Calu3 (cell line): Measurements from ENCODE around the gene LINGO1. TPM values are rescaled to one million over a fixed set of nuclear protein-coding genes. Genes with fewer than 3 reads are reported as not detected.

ENCODE experiments used
- BruUV-seq: library from RNA; stranded (reverse); fragments of 400-500 nt; replicated peaks from 2 replicates; lab custom pipeline; 2021; lab: Mats Ljungman, UMichigan
- CTCF ChIA-PET: fragments of 300-600 bp; sonication (Branson Sonifier 250); formaldehyde crosslinking; loops from one replicate; lab custom pipeline; 2022; ENCODE audit warnings: antibody characterized with exemption; lab: Charles Lee
- DNase-seq: peaks from one replicate; pipeline ENCODE4 v3.0.0; 2022
- H3K27ac Mint-ChIP-seq: one replicate; pipeline ENCODE4 v1.8.0; 2022; ENCODE audit warnings: mixed read lengths; ENCODE audit not compliant: unreplicated experiment
- H3K27me3 Mint-ChIP-seq: one replicate; pipeline ENCODE4 v1.8.0; 2022; ENCODE audit warnings: mixed read lengths; ENCODE audit not compliant: unreplicated experiment
- H3K36me3 Mint-ChIP-seq: one replicate; pipeline ENCODE4 v1.8.0; 2022; ENCODE audit warnings: mild to moderate bottlenecking, moderate library complexity, mixed read lengths; ENCODE audit not compliant: insufficient read depth, unreplicated experiment
- H3K4me1 Mint-ChIP-seq: one replicate; pipeline ENCODE4 v1.8.0; 2022; ENCODE audit warnings: mild to moderate bottlenecking, low read depth, mixed read lengths; ENCODE audit not compliant: unreplicated experiment
- H3K4me3 Mint-ChIP-seq: one replicate; pipeline ENCODE4 v1.8.0; 2022; ENCODE audit warnings: mild to moderate bottlenecking, low read depth, moderate library complexity, mixed read lengths; ENCODE audit not compliant: unreplicated experiment
- H3K9me3 Mint-ChIP-seq: one replicate; pipeline ENCODE4 v1.8.0; 2022; ENCODE audit warnings: low read depth, mixed read lengths; ENCODE audit not compliant: unreplicated experiment
- intact Hi-C: fragments of 100-400 bp; cut with micrococcal nuclease; formaldehyde crosslinking; loops from one replicate; pipeline ENCODE4 v1.10.0; 2022; ENCODE audit not compliant: unreplicated experiment
- total RNA-seq: library from RNA; stranded (reverse); gene quantifications from 2 replicates; pipeline ENCODE4 v1.2.3, GENCODE V29; 2022
- TF ChIP-seq, protein P1 (sequence below): fragments of 200-600 bp; IDR thresholded peaks from one replicate; pipeline ENCODE4 v1.8.0; 2022; ENCODE audit warnings: antibody characterized with exemption; ENCODE audit not compliant: unreplicated experiment

LINGO1 gene
- total RNA-seq, 1 experiment from 2014 or later, result not detected

DNA sequence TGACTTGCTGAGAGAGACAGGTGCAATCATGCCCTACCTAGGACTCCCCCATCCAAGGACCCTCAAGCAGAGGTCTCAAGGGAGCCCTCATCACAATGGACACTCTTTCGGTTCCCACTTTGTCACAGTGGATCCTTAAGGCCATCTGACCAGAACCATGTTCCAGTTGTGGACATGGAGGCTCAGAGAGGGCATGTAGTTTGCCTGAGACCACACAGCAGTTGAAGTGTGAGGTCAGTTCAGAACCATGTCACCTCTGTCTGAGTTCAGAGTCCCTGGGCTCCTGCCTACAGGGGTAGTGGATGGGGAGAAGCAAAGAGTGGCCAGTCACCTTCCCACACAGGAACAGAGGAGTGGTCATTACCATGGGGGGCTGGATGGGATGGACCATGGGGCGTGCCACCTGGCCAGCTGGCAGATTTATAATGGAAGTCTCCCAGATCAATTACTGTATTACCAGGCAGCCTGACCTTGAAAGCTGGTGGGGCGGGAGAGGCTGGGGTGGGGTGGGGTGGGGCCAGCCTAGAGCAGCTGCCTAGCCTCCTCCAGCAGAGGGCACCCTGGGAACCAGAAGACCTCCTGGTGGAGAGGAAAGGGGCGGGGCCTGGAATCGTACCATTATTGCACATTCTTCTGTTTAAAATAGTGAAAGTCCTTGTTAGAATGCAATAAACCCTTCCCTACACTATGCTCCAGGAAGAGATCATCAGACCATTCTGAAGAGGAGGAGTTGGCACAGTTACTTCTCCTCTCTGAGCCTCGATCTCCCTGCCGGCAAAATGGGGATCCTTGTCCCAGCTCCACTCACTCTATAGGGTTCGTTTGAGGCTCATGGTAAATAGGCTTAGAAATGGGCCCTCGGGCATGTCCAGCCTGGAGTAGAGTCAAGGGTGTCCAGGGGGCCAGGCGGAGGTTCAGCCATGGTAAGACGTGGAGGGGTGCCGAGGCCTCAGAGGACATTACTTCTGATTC, 26.9 kb upstream of the LINGO1 start:
- peak; percentile 84 for DNase-seq
- CTCF ChIA-PET, result interaction anchor here (0.6 to 2.4 kb wide), 4 partner anchors 13 to 216 kb away, joined by 3 to 14 read pairs (median 4); no protein-coding TSS in a partner anchor
- Mint-ChIP-seq H3K36me3 (no peaks in the 10 kb centered on the region), H3K4me3 (no peak overlapping the region), H3K9me3 (no peaks in the 10 kb centered on the region), H3K4me1 (no peaks in the 10 kb centered on the region), H3K27me3 (peaks cover 75% of the 10 kb centered on the region), H3K27ac (no peak overlapping the region)
- BruUV-seq, result no TSS peak
- TF ChIP-seq, protein P1, sequence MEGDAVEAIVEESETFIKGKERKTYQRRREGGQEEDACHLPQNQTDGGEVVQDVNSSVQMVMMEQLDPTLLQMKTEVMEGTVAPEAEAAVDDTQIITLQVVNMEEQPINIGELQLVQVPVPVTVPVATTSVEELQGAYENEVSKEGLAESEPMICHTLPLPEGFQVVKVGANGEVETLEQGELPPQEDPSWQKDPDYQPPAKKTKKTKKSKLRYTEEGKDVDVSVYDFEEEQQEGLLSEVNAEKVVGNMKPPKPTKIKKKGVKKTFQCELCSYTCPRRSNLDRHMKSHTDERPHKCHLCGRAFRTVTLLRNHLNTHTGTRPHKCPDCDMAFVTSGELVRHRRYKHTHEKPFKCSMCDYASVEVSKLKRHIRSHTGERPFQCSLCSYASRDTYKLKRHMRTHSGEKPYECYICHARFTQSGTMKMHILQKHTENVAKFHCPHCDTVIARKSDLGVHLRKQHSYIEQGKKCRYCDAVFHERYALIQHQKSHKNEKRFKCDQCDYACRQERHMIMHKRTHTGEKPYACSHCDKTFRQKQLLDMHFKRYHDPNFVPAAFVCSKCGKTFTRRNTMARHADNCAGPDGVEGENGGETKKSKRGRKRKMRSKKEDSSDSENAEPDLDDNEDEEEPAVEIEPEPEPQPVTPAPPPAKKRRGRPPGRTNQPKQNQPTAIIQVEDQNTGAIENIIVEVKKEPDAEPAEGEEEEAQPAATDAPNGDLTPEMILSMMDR, result peak; percentile 68
- intact Hi-C loops, result loop anchor here (5.0 kb wide), 1 partner anchor 163 kb away; no protein-coding TSS in a partner anchor

DNA sequence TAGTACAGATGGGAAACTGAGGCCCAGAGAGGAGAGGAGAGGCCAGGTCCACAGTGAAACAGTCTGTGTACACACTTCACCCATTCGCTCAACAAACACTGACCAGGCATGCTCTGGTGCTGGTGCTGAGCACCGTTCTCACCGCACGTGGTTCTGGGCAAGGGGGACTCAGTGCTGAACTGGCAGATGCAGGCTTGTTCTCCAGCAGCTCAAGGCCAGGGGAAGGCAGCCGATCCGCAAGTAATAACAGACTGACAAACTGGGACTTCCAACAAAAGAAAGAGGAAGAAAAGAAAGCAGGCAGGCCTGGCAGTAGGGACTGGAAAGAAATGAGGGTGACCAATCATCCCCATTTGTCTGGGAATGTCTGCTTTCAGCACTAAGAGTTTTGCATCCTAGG, 25.6 kb upstream of the LINGO1 start:
- peaks cover 89% of the 10 kb centered on the region for H3K27me3 Mint-ChIP-seq
- H3K36me3 Mint-ChIP-seq, result no peaks in the 10 kb centered on the region
- no peaks in the 10 kb centered on the region for H3K9me3 Mint-ChIP-seq
- intact Hi-C loops, result loop anchor here (5.0 kb wide), 1 partner anchor 164 kb away; no protein-coding TSS in a partner anchor
- DNase-seq, result no peak
- no TSS peak for BruUV-seq
- no peaks in the 10 kb centered on the region for H3K4me1 Mint-ChIP-seq
- TF ChIP-seq, protein P1, result no peak
- CTCF ChIA-PET, result interaction anchor here (1.6 to 2.4 kb wide), 2 partner anchors 126 to 163 kb away, joined by 3 to 14 read pairs; no protein-coding TSS in a partner anchor
- H3K27ac Mint-ChIP-seq, result no peak overlapping the region
- no peak overlapping the region for H3K4me3 Mint-ChIP-seq

DNA sequence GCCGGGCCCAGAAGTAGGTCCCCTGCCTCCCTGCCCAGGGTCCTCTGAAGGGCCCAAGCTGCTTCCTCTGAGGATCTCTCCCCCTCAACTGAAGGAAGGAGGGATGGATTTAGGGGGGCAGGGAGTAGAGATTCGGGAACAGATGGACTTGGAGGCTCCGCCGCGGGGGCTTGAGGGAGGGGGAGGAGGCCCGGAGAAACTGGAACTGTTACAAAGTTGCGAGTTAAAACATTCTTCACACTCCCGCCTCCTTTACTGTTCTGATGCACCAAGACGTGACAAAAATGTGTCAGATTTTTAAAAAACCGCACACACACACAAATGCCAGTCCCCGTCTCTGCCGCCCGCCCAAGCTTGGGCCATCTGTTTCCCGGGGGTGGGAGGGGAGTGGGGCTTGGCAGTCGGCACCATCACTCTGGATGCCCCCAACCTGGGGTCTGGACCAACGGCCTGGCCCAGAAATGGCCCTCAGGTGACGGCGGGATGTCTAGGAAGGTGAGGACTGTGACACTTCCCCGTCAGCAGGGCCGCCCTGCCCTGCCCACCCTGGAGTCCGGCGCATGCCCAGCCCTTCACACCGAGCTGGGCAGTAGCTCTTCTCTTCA, 25.0 kb upstream of the LINGO1 start:
- intact Hi-C loops, result loop anchor here (5.0 kb wide), 1 partner anchor 165 kb away; no protein-coding TSS in a partner anchor
- Mint-ChIP-seq H3K4me1 (no peaks in the 10 kb centered on the region), H3K36me3 (no peaks in the 10 kb centered on the region), H3K9me3 (no peaks in the 10 kb centered on the region), H3K4me3 (no peak overlapping the region), H3K27ac (no peak overlapping the region), H3K27me3 (peaks cover 94% of the 10 kb centered on the region)
- CTCF ChIA-PET, result interaction anchor here (1.6 kb wide), 1 partner anchor 127 kb away, joined by 3 read pairs; no protein-coding TSS in a partner anchor
- BruUV-seq, result no TSS peak
- TF ChIP-seq, protein P1, result no peak
- DNase-seq, result no peak

DNA sequence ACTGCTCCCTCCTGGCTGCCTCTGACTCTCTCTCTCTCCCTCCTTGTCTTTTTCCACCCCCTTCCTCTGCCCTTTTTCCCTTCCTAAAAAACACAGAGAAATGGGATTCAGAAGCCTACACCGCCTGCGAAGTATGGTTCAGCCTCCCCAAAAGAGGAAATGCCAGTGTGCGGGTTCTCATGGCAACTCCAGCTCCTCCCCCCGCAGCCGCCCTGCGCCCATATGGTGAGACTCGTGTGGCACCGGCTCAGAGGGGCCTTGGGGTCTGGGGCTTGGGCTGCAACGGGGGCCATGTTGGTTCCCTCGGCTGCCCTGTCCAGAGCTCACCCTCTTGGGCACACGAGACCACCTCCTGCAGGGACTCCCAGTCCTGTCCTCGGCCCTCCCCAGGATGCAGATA, 23.6 kb upstream of the LINGO1 start:
- intact Hi-C loops, result loop anchor here (5.0 kb wide), 1 partner anchor 166 kb away; no protein-coding TSS in a partner anchor
- no peaks in the 10 kb centered on the region for H3K36me3 Mint-ChIP-seq
- CTCF ChIA-PET, result interaction anchor here (0.8 to 1.5 kb wide), 4 partner anchors 8 to 165 kb away, joined by 3 to 6 read pairs (median 3); no protein-coding TSS in a partner anchor
- no TSS peak for BruUV-seq
- DNase-seq, result no peak
- H3K27me3 Mint-ChIP-seq, result peaks cover 100% of the 10 kb centered on the region
- TF ChIP-seq, protein P1, result no peak
- no peaks in the 10 kb centered on the region for H3K9me3 Mint-ChIP-seq
- H3K27ac Mint-ChIP-seq, result no peak overlapping the region
- H3K4me3 Mint-ChIP-seq, result no peak overlapping the region
- no peaks in the 10 kb centered on the region for H3K4me1 Mint-ChIP-seq
